NCI-H524 treated with DMSO at 0.1 percent for 48 hours (cell line): Measurements from ENCODE around the gene NSRP1.
"Not testable (repeated sequence)": the region's sequence is repeated elsewhere in the genome, so short reads cannot be mapped to it uniquely, and the experiment has no call there.

Experiments
- DNase-seq: peaks from one replicate; lab custom pipeline; 2025; lab: John Stamatoyannopoulos, UW

The NSRP1 gene

GRCh38 chr17:30187573-30187972, 71.0 kb downstream of the NSRP1 start:
- DNase-seq: no peak

GRCh38 chr17:30188211-30188939, 71.8 kb downstream of the NSRP1 start:
- DNase-seq: no peak

DNA sequence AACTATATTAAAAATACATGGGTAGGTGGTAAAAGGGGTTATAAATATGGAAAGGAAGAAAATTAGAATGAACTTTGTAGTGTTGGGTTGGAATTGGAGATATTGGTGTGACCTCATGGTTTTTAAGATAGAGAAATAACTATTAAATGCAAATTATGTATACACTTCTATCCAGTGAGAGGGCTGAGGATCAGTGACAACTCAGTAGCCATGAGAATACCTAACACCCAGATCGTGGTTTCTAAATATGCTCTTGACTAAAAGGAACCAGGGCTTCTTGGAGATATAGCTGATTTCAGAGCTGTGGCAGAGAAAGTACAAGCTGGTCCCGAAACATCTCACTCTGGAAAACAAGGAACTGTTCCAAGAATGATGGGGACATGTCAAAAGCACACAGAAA, 74.5 kb downstream of the NSRP1 start:
- no peak for DNase-seq

DNA sequence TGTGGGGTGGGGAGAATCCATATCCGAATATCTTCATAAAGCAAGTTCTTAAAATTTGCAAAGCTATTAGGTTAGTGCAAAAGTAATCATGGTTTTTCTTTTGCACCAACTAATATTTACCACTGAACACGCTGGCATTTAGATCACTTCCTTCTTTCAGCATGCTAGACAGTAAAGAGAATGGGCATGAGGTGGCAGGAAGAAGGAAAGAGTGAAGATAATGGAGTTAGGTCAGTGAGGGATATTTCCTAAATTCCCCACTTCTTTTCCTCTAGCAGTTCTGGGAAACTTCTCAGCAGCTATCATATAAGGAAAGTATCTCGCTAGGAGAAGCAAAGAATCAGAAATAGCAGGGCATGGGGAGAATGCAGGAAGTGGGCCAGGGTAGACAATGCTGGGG, 79.9 kb downstream of the NSRP1 start:
- DNase-seq: no peak

GRCh38 chr17:30197416-30197815, 80.8 kb downstream of the NSRP1 start:
- DNase-seq: no peak

DNA sequence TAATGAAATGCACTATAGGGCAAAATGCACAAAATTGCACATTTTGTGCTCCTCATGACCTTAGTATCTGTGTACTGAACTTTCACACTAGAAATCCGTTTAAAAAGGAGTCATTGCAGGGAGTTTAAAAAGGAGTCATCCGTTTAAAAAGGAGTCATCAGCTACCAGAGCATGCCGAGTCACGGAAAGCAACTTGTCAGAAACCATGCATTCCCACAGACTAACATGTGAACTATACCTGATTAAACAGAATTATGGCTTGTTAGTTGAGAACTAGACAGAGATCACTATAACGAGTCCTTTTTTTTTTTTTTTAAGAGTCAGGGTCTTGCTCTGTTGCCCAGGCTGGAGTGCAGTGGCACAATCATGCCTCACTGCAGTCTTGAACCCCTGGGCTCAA, 83.0 kb downstream of the NSRP1 start:
- no peak for DNase-seq

DNA sequence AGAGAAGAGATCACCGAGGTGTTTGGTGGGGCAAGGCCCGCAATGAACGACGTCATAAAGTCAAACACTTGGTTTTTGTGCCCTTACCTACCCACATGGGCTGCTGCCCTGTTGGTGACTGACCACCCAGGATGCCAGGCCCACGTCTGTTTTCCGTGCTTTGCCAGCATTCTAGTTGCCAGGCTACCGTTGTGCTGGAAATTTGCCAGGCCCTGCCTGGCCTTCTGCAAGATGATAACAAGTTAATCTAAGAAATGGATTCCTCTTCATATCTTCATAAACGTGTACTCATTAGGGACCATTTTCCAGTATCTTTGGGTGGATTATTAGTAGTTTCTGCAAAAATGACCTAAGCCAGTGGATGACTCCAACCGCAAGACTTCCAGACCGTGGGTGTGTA, 83.5 kb downstream of the NSRP1 start:
- DNase-seq: no peak

GRCh38 chr17:30200656-30201055, 84.0 kb downstream of the NSRP1 start:
- not testable (repeated sequence) for DNase-seq

DNA sequence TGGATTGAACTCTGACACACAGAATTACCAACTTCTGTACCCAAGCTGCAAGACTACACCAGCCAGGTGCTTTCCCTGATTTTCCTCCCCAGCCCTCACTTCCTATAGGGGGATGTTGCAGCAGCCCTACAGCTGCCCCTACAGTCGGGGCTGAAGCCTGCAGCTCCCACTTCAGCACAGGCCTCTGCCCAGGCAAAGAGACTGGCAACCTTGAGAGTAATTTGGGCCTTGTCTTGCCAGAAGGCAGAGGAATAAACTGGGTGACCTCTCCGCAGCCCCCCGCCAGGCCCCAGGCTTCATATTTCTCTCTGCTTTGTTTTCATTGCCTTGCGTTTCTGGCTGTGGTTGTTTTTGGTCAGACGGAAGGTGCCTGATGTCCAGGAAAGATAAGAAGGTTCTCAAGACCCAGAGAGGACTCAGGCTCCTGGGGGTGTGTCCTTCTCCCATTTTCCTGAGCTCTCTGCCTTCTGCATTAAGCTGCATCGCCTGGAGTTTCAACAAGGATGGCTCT, 86.9 kb downstream of the NSRP1 start:
- DNase-seq: no peak

DNA sequence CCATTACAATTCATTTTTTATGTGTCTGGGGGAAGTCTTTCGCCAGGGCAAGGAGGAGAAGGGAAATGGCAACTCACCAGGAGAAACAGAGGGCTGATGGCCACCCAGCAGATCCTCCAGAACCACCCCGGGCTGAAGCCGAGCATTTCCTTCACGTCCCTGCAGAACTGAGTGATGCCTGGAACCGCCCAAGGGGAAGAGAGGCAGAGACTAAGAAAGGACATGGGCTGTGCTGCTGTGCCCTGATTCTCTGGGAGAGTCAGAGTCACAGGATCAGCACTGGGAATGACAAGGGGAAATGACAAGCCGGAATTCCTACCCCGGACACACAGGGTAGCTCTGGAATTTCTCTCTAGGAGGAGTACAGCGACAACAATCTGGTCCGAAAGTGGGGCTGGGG, 91.0 kb downstream of the NSRP1 start:
- DNase-seq: no peak

GRCh38 chr17:30208214-30208613, 91.6 kb downstream of the NSRP1 start:
- DNase-seq: no peak

DNA sequence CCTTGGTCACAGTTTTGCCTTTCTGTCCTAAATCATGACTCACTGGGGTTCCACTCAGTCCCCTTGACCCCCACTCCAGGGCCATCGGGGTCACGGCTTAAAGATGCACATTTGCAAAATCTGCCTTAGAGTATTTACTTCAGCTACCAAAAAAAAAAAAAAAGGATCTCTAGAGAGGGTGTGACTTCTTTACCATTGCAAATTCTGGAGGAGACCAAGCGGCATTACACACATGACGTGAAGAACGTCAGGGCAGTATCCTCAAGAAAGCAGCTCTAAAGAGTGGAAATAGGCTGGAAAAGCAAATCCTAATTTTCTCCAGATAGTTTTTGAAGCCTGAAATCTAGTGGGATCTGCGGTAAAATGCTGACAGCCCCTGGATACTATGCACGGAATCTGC, 93.3 kb downstream of the NSRP1 start:
- DNase-seq: no peak

- no peak for DNase-seq
Measured at GRCh38 chr17:30210366-30210765, 93.8 kb downstream of the NSRP1 start.

- no peak for DNase-seq
Measured at GRCh38 chr17:30210901-30211300, 94.3 kb downstream of the NSRP1 start.

GRCh38 chr17:30211371-30211770, 94.8 kb downstream of the NSRP1 start:
- DNase-seq: no peak

DNA sequence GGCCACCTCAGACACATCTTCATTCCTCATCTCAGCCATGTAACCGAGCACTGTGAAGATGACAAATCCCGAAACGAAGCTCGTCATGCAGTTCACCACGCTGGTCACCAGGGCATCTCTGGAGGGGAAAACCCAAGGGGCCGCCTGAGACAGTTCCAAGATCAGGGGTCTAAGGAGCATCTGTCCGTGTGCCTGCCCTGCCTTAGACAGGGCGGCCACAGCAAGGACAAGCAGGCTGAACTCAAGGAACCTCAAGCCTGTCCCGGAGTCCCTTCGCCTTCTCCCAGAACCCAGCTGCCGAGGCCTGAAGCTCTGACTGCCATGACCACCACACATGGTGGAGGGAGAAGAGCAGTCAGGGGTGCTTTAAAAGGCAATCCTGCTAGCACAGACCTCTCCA, 96.1 kb downstream of the NSRP1 start:
- DNase-seq: no peak

- no peak for DNase-seq
Measured at GRCh38 chr17:30217054-30217453, 100.4 kb downstream of the NSRP1 start.

DNA sequence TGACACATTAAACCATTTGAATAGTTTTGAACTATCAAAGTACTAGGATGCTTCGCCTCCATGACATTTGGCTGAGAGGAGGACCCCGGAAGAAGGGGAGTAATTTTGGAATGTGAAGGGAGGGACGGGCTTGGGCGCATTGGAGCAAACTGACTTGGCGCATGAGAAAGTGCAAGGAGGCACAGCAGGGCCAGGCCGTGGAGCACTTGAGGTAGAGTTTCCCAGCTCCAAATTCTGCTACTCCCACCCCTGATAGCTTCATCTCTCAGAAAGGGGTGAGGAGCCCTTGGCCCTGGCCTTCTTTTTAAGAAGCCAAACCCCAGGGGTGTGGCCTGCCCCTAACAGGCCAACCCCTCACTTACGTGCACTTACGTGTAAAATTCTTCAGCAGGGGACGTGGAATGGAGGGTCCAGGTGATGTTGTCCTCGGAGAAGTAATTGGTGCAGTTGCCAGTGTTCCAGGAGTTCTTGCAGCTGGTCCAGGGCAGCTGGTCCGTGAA, 101.2 kb downstream of the NSRP1 start:
- no peak for DNase-seq

DNA sequence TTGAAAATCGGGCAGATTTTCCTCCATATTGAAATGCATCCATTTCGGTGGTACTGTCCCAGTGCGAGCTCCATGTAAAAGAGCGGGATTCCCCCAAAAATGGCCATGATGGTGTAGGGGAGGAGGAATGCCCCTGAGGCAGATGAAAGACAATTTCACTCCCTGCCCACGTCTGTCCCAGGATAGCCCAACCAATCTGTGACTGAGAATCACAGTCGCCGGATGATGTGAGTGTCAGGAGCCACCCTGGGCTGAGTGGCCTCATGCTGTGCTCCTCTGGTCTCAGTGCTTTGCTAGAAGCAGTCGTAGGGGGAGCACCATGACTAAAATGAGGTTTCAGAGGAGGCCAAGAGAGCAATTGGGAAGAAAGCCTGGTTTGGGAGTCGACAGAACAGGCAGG, 102.2 kb downstream of the NSRP1 start:
- DNase-seq: no peak

GRCh38 chr17:30219315-30219714, 102.7 kb downstream of the NSRP1 start:
- no peak for DNase-seq

DNA sequence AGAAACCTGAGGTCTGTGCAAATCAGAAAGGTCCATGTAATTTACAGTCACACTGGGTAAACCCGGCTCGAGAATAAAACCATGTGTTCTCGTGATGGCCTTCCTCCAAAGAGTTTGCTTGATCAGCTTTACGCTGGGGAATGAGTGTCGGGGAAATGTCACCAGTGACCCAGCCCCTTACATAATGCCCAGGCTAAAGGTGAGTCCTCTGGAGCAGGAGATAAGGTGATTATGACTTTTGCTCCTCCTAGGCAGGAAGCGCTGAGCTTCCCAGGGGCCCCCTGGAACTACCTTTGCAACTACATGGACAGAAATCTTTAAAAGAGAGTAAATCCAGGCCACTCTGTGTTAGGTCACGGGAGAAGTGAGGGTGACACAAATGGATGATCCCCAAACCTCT, 103.2 kb downstream of the NSRP1 start:
- no peak for DNase-seq

- DNase-seq: no peak
Measured at GRCh38 chr17:30220414-30220813, 103.8 kb downstream of the NSRP1 start.

DNA sequence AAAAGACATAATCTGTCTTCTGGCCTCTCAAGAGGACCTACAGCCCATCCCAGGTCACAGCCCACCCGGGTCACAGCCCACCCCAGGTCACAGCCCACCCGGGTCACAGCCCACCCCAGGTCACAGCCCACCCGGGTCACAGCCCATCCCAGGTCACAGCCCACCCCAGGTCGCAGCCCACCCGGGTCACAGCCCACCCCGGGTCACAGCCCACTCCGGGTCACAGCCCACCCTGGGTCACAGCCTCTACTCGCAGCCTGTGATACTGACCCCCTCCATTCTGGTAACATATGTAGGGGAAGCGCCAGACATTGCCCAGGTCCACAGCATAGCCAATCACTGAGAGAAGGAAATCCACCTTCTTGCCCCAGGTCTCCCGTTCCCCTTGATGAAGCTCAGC, 104.7 kb downstream of the NSRP1 start:
- DNase-seq: no peak

DNA sequence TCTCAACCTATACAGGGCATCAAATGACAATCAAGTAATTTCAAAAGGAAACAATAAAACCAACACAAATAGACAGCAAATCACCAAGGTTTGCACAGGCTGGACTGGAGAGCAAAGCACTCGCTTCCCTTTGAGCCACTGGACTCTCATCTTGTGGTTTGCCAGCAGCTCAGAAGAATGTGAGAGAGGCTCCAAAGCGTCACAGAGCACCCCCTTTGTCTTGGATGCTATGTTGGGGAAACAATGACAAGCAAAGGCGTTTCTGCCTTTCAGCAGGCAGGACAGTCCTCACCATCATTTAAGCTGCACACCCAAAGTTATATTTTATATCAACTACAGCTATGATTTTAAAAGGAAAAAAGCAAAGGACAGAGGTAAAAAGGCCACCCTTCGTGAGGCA, 105.6 kb downstream of the NSRP1 start:
- no peak for DNase-seq
